BE2C (cell line): ENCODE measurements around the gene ASH1L.
A peak's percentile ranks its signal among the peaks of the same experiment; 100 is the strongest.

Source experiments
- DNase-seq: peaks from one replicate; pipeline ENCODE4 v3.0.0-alpha.2; 2020
- H3K27me3 ChIP-seq: fragments of 250-450 bp; sonication (Bioruptor Pico); 2 replicates; pipeline ENCODE4 v1.5.1; 2020; ENCODE audit warnings: mild to moderate bottlenecking
- H3K36me3 ChIP-seq: fragments of 250-450 bp; sonication (Bioruptor Pico); 2 replicates; pipeline ENCODE4 v1.5.1; 2020; ENCODE audit warnings: mild to moderate bottlenecking
- H3K4me1 ChIP-seq: fragments of 250-450 bp; sonication (Bioruptor Pico); 2 replicates; pipeline ENCODE4 v1.5.1; 2020
- H3K4me3 ChIP-seq: 2 replicates; pipeline ENCODE4 v1.5.1; 2011; ENCODE audit warnings: low read depth, low read length
- H3K9me3 ChIP-seq: fragments of 250-450 bp; sonication (Bioruptor Pico); 2 replicates; pipeline ENCODE4 v1.5.1; 2020
- CTCF ChIP-seq: IDR thresholded peaks from 2 replicates; pipeline ENCODE4 v1.5.1; 2012; ENCODE audit warnings: mild to moderate bottlenecking, low read depth, low read length

The ASH1L gene

DNA sequence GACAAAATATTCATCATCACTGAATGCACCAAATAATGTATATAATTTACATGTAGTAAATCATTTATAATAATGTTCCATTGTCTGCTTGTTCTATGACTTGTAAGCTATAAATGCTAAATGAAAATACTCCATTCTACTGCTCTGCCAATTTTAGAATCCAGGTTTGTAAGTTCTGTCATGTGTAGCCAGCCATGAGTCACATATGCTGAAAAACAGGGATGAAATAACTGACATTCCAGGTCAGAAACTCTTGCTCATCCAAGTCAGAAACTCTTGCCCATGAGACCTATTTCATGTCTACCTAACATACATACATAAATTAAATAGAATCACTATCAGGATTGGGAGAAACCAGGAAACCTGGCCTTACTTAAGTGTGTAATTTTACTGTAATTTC, 95.6 kb downstream of the ASH1L start:
- no peak for DNase-seq
- Histone ChIP-seq H3K4me1 (peaks cover 17% of the 10 kb centered on the region), H3K4me3 (no peak overlapping the region), H3K27me3 (no peaks in the 10 kb centered on the region), H3K36me3 (peaks cover 13% of the 10 kb centered on the region), H3K9me3 (peaks cover 9% of the 10 kb centered on the region)
- TF ChIP-seq CTCF, result no peak

DNA sequence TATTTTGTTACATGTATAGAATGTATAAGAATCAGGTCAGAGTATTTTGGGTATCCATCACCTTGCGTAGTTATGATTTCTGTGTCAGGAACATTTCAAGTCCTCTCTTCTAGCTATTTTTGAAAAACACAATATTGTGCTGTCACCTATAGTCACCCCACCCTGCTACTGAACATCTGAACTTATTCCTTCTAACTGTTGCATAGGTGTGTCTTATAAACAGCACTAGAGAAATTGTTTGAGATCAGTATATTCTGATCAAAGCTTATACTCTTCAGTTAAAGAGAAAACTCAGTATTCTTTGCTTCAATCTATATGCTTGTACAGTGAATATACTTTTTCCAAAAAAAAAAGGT, 96.0 kb downstream of the ASH1L start:
- Histone ChIP-seq H3K9me3 (peaks cover 9% of the 10 kb centered on the region; the same call in 1 of the 2 replicates), H3K4me3 (no peak overlapping the region), H3K36me3 (peaks cover 11% of the 10 kb centered on the region), H3K4me1 (peaks cover 17% of the 10 kb centered on the region), H3K27me3 (no peaks in the 10 kb centered on the region)
- no peak for DNase-seq
- TF ChIP-seq CTCF, result no peak

DNA sequence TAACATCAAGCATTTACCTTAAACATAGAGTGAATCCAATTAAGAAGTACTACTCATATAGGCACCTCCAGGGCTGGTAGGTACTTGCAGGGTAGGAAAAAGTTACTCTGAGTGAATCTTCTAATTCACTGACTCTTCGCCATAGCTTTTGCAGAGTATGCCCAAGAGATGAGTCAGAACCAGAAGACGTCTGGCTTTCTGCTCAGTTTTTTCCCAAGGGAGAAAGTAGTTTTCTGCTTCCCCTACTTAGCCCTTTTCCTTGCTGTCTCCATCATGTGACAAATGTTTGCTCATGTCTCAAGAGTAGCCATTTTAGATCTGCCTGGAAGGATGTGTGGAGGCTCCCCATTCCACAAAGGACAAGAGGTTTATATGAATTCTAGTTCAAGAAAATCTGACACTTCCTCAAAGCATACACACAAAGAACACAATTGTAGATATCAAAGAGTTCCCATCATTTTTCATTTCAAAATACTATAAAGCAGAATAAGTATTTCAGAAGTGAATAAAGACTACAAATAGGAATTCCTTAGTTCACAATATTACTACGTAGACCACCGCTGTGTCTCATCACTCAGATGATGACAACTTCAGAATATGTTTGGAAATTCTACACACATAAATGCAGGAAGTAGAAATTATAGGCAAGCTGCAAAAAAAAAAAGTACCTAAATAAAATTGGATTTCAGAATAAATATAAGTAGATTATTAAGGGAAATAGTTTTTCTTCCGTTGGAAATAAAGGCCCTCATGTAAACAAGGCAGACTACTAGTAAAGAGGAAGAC, 98.5 kb downstream of the ASH1L start:
- Histone ChIP-seq H3K4me1 (peaks cover 17% of the 10 kb centered on the region), H3K9me3 (no peaks in the 10 kb centered on the region), H3K4me3 (no peak overlapping the region), H3K27me3 (no peaks in the 10 kb centered on the region), H3K36me3 (peaks cover 10% of the 10 kb centered on the region)
- no peak for DNase-seq
- no peak for TF ChIP-seq CTCF

GRCh38 chr1:155458111-155458510, 104.5 kb downstream of the ASH1L start:
- no peak for TF ChIP-seq CTCF
- no peak for DNase-seq
- no peaks in the 10 kb centered on the region for H3K27me3 ChIP-seq
- peaks cover 25% of the 10 kb centered on the region for H3K4me1 ChIP-seq
- H3K36me3 ChIP-seq, result peaks cover 23% of the 10 kb centered on the region
- no peak overlapping the region for H3K4me3 ChIP-seq
- H3K9me3 ChIP-seq, result no peaks in the 10 kb centered on the region

GRCh38 chr1:155457266-155457665, 105.3 kb downstream of the ASH1L start:
- H3K36me3 ChIP-seq, result peaks cover 30% of the 10 kb centered on the region
- no peaks in the 10 kb centered on the region for H3K9me3 ChIP-seq
- peaks cover 25% of the 10 kb centered on the region for H3K4me1 ChIP-seq
- H3K4me3 ChIP-seq, result no peak overlapping the region
- no peaks in the 10 kb centered on the region for H3K27me3 ChIP-seq
- no peak for TF ChIP-seq CTCF
- DNase-seq, result no peak

DNA sequence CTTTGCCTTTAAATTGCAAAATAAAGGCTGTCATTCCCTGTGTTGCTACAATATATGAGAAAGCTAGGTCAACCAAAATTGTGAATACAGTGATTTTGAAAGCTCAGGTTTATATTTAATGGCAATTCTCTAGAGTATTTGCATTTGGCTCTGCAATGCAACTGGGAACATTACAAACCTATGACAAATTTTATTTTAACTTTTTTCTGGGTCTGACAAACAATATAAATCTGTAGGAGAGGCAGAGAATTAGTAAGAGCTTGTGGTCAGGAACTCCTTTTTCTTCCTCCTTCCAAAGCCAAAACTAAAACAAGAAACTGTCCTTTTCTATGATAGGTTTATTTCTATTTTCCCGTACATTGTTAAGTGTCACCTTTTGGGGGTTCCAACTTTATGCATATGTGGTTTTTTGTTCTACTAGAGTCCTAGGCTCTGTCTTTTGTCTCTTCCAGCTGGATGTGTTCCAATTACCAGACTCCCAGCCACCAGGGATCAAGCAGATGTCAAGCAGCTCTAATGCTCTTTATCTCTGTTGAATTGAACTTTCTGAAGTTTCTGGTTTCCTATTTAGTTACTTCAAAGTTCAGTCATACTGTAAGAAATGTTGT, 106.9 kb downstream of the ASH1L start:
- Histone ChIP-seq H3K36me3 (peaks cover 27% of the 10 kb centered on the region), H3K4me1 (peaks cover 25% of the 10 kb centered on the region), H3K9me3 (no peaks in the 10 kb centered on the region), H3K4me3 (no peak overlapping the region), H3K27me3 (no peaks in the 10 kb centered on the region)
- peak; percentile 69 for DNase-seq
- TF ChIP-seq CTCF, result no peak
